Erythroblast (primary cell): ENCODE data around the gene ATF3.

ENCODE experiments used
- GATA1 ChIP-seq: IDR thresholded peaks from 2 replicates; pipeline ENCODE4 v1.6.1; 2011; ENCODE audit warnings: low read depth, mild to moderate bottlenecking, control low read depth, low read length, moderate library complexity
- POLR2A ChIP-seq: IDR thresholded peaks from 2 replicates; pipeline ENCODE4 v1.6.1; 2011; ENCODE audit warnings: mild to moderate bottlenecking, low read length

- no peak for TF ChIP-seq POLR2A
- TF ChIP-seq GATA1: no peak
Observed at GRCh38 chr1:212634252-212634651, 25.7 kb downstream of the ATF3 start.
